HepG2 (cell line): ENCODE measurements around the gene SLC16A13. TPM values are rescaled to one million over a fixed set of nuclear protein-coding genes. Genes with fewer than 3 reads are reported as not detected.

Source experiments
- ATAC-seq: fragments of 200-7000 bp; cut with Tn5 transposase; 3 replicates; pipeline ENCODE4 v1.9.1; 2020; ENCODE audit warnings: mild to moderate bottlenecking, moderate library complexity
- BruUV-seq: library from RNA; stranded (reverse); fragments of 400-500 nt; replicated peaks from 2 replicates; lab custom pipeline; 2021; lab: Mats Ljungman, UMichigan
- CTCF ChIA-PET: fragments of 300-600 bp; formaldehyde crosslinking; extraction: SDS; loops from one replicate; lab custom pipeline; 2021; ENCODE audit warnings: low total read pairs, inconsistent platforms, low intra/inter-chr PET ratio; lab: Yijun Ruan, JAX
- POLR2A ChIA-PET: fragments of 350-600 bp; sonication (Branson Sonifier 250); formaldehyde crosslinking; loops from one replicate; lab custom pipeline; 2020; ENCODE audit warnings: antibody characterized with exemption, inconsistent platforms; lab: Yijun Ruan, JAX
- DNase-seq: peaks from one replicate; pipeline ENCODE4 v3.0.0-alpha.2; 2015; ENCODE audit warnings: low spot score
- FAIRE-seq: peaks from 3 replicates; lab custom pipeline; 2011; peaks lifted over from hg19 to GRCh38; lab: Jason Lieb, UNC
- H2AFZ ChIP-seq: one replicate; pipeline ENCODE4 v1.6.1; 2011; ENCODE audit warnings: low read length, inconsistent platforms
- H3K27ac ChIP-seq: fragments of 300-600 bp; 3 replicates; pipeline ENCODE4 v1.8.0; 2011; ENCODE audit warnings: mixed run types, mild to moderate bottlenecking, mixed read lengths, low read length, inconsistent platforms; ENCODE audit not compliant: insufficient read depth; ENCODE audit errors: extremely low read length
- H3K27me3 ChIP-seq, 2 experiments: fragments of 200-600 bp in 1 of 2; 2 replicates in 1 of 2; 3 replicates in 1 of 2; pipeline versions ENCODE4 v1.6.0 to v1.8.0; 2011; ENCODE audit warnings: low read length in 2 of 2, mild to moderate bottlenecking in 2 of 2, moderate library complexity in 2 of 2, inconsistent platforms in 1 of 2; ENCODE audit not compliant: insufficient read depth in 2 of 2, control insufficient read depth in 1 of 2
- H3K36me3 ChIP-seq, 2 experiments: fragments of 200-600 bp in 1 of 2; replicated peaks in 1 of 2; 2 replicates in 1 of 2; 3 replicates in 1 of 2; pipeline versions ENCODE4 v1.5.1 to v1.8.0; 2011; ENCODE audit warnings: low read length in 2 of 2, inconsistent platforms in 1 of 2; ENCODE audit not compliant: insufficient read depth in 2 of 2, control insufficient read depth in 1 of 2
- H3K4me1 ChIP-seq: 2 replicates; pipeline ENCODE4 v1.5.1; 2012; ENCODE audit warnings: low read length, inconsistent platforms; ENCODE audit not compliant: insufficient read depth
- H3K4me2 ChIP-seq: 2 replicates; pipeline ENCODE4 v1.6.0; 2011; ENCODE audit warnings: low read depth, low read length, inconsistent platforms
- H3K4me3 ChIP-seq, 3 experiments: fragments of 200-600 bp in 1 of 3; sonication (generic), shearing (Covaris generic) in 1 of 3; replicated peaks in 1 of 3; 2 replicates each; pipeline ENCODE4 v1.5.1; 2011 to 2016; ENCODE audit warnings: low read length in 3 of 3, inconsistent platforms in 2 of 3, low read depth in 2 of 3, mild to moderate bottlenecking in 2 of 3, control low read depth in 1 of 3, mixed read lengths in 1 of 3; ENCODE audit not compliant: insufficient read depth in 1 of 3
- H3K79me2 ChIP-seq: one replicate; pipeline ENCODE4 v1.6.1; 2011; ENCODE audit warnings: low read length, inconsistent platforms; ENCODE audit not compliant: insufficient read depth
- H3K9ac ChIP-seq: 2 replicates; pipeline ENCODE4 v1.6.0; 2011; ENCODE audit warnings: mild to moderate bottlenecking, low read depth, low read length, inconsistent platforms; ENCODE audit not compliant: insufficient read depth
- H3K9me3 ChIP-seq: 2 replicates; pipeline ENCODE4 v1.5.1; 2012; ENCODE audit warnings: mild to moderate bottlenecking, low read length
- H4K20me1 ChIP-seq: 2 replicates; pipeline ENCODE4 v1.6.0; 2011; ENCODE audit warnings: inconsistent platforms, mild to moderate bottlenecking, low read length, moderate library complexity; ENCODE audit not compliant: insufficient read depth
- AGO1 ChIP-seq: fragments of 200-400 bp; formaldehyde crosslinking; IDR thresholded peaks from 2 replicates; pipeline ENCODE4 v1.6.1; 2017; ENCODE audit warnings: mild to moderate bottlenecking, low read depth, low read length, moderate library complexity; ENCODE audit not compliant: poor library complexity, severe bottlenecking
- AGO2 ChIP-seq: fragments of 200-400 bp; formaldehyde crosslinking; optimal IDR thresholded peaks from 2 replicates; pipeline ENCODE3; 2017; ENCODE audit warnings: mild to moderate bottlenecking, low read depth, low read length, moderate library complexity
- GFI1 ChIP-seq: sonication (generic); formaldehyde crosslinking; IDR thresholded peaks from 2 replicates; pipeline ENCODE4 v1.5.0; 2020; ENCODE audit warnings: missing genetic modification reagents, mild to moderate bottlenecking, borderline replicate concordance
- HNRNPK ChIP-seq: fragments of 200-400 bp; formaldehyde crosslinking; IDR thresholded peaks from 2 replicates; pipeline ENCODE4 v1.6.1; 2018; ENCODE audit warnings: low read length, low read depth, moderate library complexity, mild to moderate bottlenecking; ENCODE audit not compliant: poor library complexity, severe bottlenecking
- RNF2 ChIP-seq: fragments of 450-650 bp; conservative IDR thresholded peaks from 2 replicates; pipeline ENCODE4 v1.6.1; 2016; ENCODE audit warnings: low read depth
- WGBS: methylation state at CpG from one replicate; pipeline ENCODE4 v1.1.6; 2017; ENCODE audit warnings: low lambda C conversion rate; 5-methylcytosine and 5-hydroxymethylcytosine counted together
- in situ Hi-C: cut with HindIII; loops from 2 replicates; pipeline ENCODE4 v1.10.0; 2017; ENCODE audit warnings: low pct_unique_long_range_greater_than_20kb; ENCODE audit not compliant: extremely low pct_ligation_motif_present
- intact Hi-C: fragments of 100-400 bp; cut with micrococcal nuclease; formaldehyde crosslinking; loops from one replicate; pipeline ENCODE4 v1.10.0; 2022; ENCODE audit not compliant: unreplicated experiment
- polyA plus RNA-seq, 8 experiments: library from polyadenylated mRNA; depleted of rRNA in 3 of 8; stranded (reverse) in 7 of 8; unstranded in 1 of 8; fragments of >200 nt; fragmentation: Illumina TruSeq in 4 of 8; extraction: Trizol in 4 of 8; gene quantifications; 2 replicates each; pipeline versions ENCODE4 v1.2.1 to v1.2.3, GENCODE V29; 2011 to 2016; ENCODE audit warnings: low read depth in 4 of 8, missing spikeins in 1 of 8, mixed read lengths in 1 of 8; ENCODE audit not compliant: insufficient read depth in 1 of 8
- total RNA-seq, 5 experiments: library from RNA; depleted of rRNA; stranded (reverse); fragments of >200 nt; fragmentation: Illumina TruSeq; extraction: Trizol; gene quantifications; 2 replicates each; pipeline ENCODE4 v1.2.3, GENCODE V29; 2016; ENCODE audit warnings: low read depth in 1 of 5
- TF ChIP-seq, protein P1 (sequence below): sonication (generic); formaldehyde crosslinking; IDR thresholded peaks from 2 replicates; pipeline ENCODE4 v1.5.1; 2020; ENCODE audit warnings: mild to moderate bottlenecking, missing genetic modification reagents, moderate library complexity

The SLC16A13 gene
- total and polyA plus RNA-seq, 2 of the 13 experiments (the other 11 are each of a cell fraction or from before 2014, with no cell fraction given), result 2.2 to 3.0 TPM

DNA sequence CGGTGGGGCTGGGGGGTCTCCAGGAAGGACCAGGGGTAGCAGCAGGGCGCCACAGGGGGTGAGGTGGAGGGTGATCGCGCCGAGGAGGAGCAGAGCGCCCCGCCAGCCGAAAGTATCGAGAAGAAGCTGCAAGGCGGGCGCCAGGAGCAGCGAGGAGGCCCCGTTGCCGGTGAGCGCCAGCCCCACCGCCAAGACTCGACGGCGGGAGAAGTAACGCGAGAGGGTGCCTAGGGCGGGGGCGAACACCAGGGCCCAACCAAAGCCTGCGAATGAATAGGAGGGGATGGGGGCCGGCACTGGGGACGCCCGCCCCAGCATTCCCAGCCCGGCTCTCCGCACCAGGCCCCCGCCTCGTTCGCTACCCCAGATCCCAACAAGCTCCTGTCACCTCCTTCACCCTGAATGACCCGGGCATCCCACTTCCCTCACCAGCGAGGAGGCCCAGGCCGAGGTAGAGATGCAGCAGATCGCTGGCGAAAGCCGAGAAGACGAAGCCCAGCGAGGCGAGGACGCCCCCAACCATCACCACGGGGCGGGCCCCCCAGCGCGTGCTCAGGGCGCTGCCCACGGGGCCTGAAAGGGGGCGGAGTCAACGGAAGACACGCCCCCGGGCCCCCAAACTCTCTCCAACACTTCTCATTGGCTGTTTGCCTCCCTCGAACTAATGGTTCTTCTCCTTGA, 6.8 kb downstream of the SLC16A13 start:
- Histone ChIP-seq H2AFZ (no peak overlapping the region), H3K9me3 (no peaks in the 10 kb centered on the region), H3K4me2 (no peak overlapping the region), H3K4me3 (no peak overlapping the region), H3K79me2 (peaks cover 2% of the 10 kb centered on the region), H3K27me3 (no peaks in the 10 kb centered on the region; a peak in 1 of 5 replicates)
- BruUV-seq, result no TSS peak
- FAIRE-seq (no peak), DNase-seq (no peak)
- WGBS, result 86% methylated on average over 50 of the region's 53 CpGs
- intact Hi-C loops, result no loop called here
- ChIA-PET POLR2A (no interaction called here), CTCF (no interaction called here)
- TF ChIP-seq RNF2 (no peak), AGO2 (peak; percentile 48), HNRNPK (peak; percentile 4), AGO1 (peak; percentile 89), GFI1 (CRISPR knock-in tag) (no peak)
- TF ChIP-seq, protein P1, sequence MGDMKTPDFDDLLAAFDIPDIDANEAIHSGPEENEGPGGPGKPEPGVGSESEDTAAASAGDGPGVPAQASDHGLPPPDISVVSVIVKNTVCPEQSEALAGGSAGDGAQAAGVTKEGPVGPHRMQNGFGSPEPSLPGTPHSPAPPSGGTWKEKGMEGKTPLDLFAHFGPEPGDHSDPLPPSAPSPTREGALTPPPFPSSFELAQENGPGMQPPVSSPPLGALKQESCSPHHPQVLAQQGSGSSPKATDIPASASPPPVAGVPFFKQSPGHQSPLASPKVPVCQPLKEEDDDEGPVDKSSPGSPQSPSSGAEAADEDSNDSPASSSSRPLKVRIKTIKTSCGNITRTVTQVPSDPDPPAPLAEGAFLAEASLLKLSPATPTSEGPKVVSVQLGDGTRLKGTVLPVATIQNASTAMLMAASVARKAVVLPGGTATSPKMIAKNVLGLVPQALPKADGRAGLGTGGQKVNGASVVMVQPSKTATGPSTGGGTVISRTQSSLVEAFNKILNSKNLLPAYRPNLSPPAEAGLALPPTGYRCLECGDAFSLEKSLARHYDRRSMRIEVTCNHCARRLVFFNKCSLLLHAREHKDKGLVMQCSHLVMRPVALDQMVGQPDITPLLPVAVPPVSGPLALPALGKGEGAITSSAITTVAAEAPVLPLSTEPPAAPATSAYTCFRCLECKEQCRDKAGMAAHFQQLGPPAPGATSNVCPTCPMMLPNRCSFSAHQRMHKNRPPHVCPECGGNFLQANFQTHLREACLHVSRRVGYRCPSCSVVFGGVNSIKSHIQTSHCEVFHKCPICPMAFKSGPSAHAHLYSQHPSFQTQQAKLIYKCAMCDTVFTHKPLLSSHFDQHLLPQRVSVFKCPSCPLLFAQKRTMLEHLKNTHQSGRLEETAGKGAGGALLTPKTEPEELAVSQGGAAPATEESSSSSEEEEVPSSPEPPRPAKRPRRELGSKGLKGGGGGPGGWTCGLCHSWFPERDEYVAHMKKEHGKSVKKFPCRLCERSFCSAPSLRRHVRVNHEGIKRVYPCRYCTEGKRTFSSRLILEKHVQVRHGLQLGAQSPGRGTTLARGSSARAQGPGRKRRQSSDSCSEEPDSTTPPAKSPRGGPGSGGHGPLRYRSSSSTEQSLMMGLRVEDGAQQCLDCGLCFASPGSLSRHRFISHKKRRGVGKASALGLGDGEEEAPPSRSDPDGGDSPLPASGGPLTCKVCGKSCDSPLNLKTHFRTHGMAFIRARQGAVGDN, result 0 out of 2 replicates have a peak, but pooled peaks have one; percentile 7
- TF ChIP-seq, all 625 proteins: peak for 4
- Histone ChIP-seq H3K36me3 (no peaks in the 10 kb centered on the region), H3K27ac (no peak overlapping the region), H3K9ac (no peak overlapping the region), H3K4me1 (peaks cover 49% of the 10 kb centered on the region), H4K20me1 (no peaks in the 10 kb centered on the region)
- ATAC-seq, result no peak
- in situ Hi-C loops, result loop anchor here (10.0 kb wide), 1 partner anchor 242 kb away; the partner anchor contains the start of gene SLC2A4
